Mucosa of stomach (tissue), 1 donor: ENCODE results near the gene UBB.

Experiments used
- H3K27me3 ChIP-seq: one replicate; pipeline ENCODE4 v1.7.0; 2013; ENCODE audit warnings: mild to moderate bottlenecking, low read length; ENCODE audit not compliant: control insufficient read depth, insufficient read depth
- H3K36me3 ChIP-seq: one replicate; pipeline ENCODE4 v1.7.0; 2013; ENCODE audit warnings: low read length; ENCODE audit not compliant: control insufficient read depth, insufficient read depth
- H3K4me1 ChIP-seq: one replicate; pipeline ENCODE4 v1.7.0; 2013; ENCODE audit warnings: mild to moderate bottlenecking, low read length; ENCODE audit not compliant: control insufficient read depth, insufficient read depth
- H3K4me3 ChIP-seq: one replicate; pipeline ENCODE4 v1.7.0; 2013; ENCODE audit warnings: low read length
- H3K9ac ChIP-seq: one replicate; pipeline ENCODE4 v1.7.0; 2013; ENCODE audit warnings: mild to moderate bottlenecking, low read length, moderate library complexity
- H3K9me3 ChIP-seq: one replicate; pipeline ENCODE4 v1.7.0; 2013; ENCODE audit warnings: mild to moderate bottlenecking, low read length, moderate library complexity; ENCODE audit not compliant: control insufficient read depth
- donor health status: Pancreatic carcinoma.

UBB gene

GRCh38 chr17:16425202-16425601 is 44.3 kb downstream of the UBB start:
- no peaks in the 10 kb centered on the region for H3K36me3 ChIP-seq

GRCh38 chr17:16425698-16426659 is 45.1 kb downstream of the UBB start:
- no peak overlapping the region for H3K9ac ChIP-seq
- no peaks in the 10 kb centered on the region for H3K36me3 ChIP-seq
- peaks cover 15% of the 10 kb centered on the region for H3K4me1 ChIP-seq
- no peak overlapping the region for H3K4me3 ChIP-seq
- no peaks in the 10 kb centered on the region for H3K9me3 ChIP-seq
- no peaks in the 10 kb centered on the region for H3K27me3 ChIP-seq

More at GRCh38 chr17:16425202-16425601, 44.3 kb downstream of the UBB start:
- Histone ChIP-seq H3K4me1 (peaks cover 17% of the 10 kb centered on the region), H3K9me3 (no peaks in the 10 kb centered on the region), H3K4me3 (no peak overlapping the region), H3K9ac (no peak overlapping the region), H3K27me3 (no peaks in the 10 kb centered on the region)

- Histone ChIP-seq H3K36me3 (no peaks in the 10 kb centered on the region), H3K4me3 (no peak overlapping the region), H3K27me3 (no peaks in the 10 kb centered on the region), H3K9ac (no peak overlapping the region), H3K4me1 (peaks cover 15% of the 10 kb centered on the region), H3K9me3 (no peaks in the 10 kb centered on the region)
Observed at GRCh38 chr17:16427020-16427419, 46.1 kb downstream of the UBB start.

- peak overlapping the region; percentile 2 for H3K9ac ChIP-seq
Observed at GRCh38 chr17:16428098-16428882, 47.4 kb downstream of the UBB start.

GRCh38 chr17:16429083-16429482 is 48.2 kb downstream of the UBB start:
- Histone ChIP-seq H3K4me3 (no peak overlapping the region), H3K9me3 (no peaks in the 10 kb centered on the region), H3K27me3 (no peaks in the 10 kb centered on the region), H3K4me1 (peaks cover 15% of the 10 kb centered on the region), H3K36me3 (no peaks in the 10 kb centered on the region), H3K9ac (no peak overlapping the region)

More at GRCh38 chr17:16428098-16428882, 47.4 kb downstream of the UBB start:
- Histone ChIP-seq H3K9me3 (no peaks in the 10 kb centered on the region), H3K36me3 (no peaks in the 10 kb centered on the region), H3K4me1 (peaks cover 15% of the 10 kb centered on the region), H3K4me3 (no peak overlapping the region), H3K27me3 (no peaks in the 10 kb centered on the region)

GRCh38 chr17:16430650-16431049 is 49.8 kb downstream of the UBB start:
- H3K4me1 ChIP-seq = peaks cover 10% of the 10 kb centered on the region
- H3K27me3 ChIP-seq = no peaks in the 10 kb centered on the region
- no peak overlapping the region for H3K4me3 ChIP-seq
- H3K9me3 ChIP-seq = no peaks in the 10 kb centered on the region
- H3K9ac ChIP-seq = no peak overlapping the region
- no peaks in the 10 kb centered on the region for H3K36me3 ChIP-seq

- peaks cover 5% of the 10 kb centered on the region for H3K4me1 ChIP-seq
- H3K27me3 ChIP-seq = no peaks in the 10 kb centered on the region
- no peak overlapping the region for H3K9ac ChIP-seq
- H3K36me3 ChIP-seq = no peaks in the 10 kb centered on the region
- no peaks in the 10 kb centered on the region for H3K9me3 ChIP-seq
- no peak overlapping the region for H3K4me3 ChIP-seq
Observed at GRCh38 chr17:16432017-16432416, 51.1 kb downstream of the UBB start.
